PC-3 (cell line): ENCODE results near the gene EPB41L1.

Experiments used
- EZH2 ChIP-seq: fragments of 300-600 bp; sonication (generic); IDR thresholded peaks from one replicate; pipeline ENCODE4 v1.6.1; 2017; ENCODE audit warnings: antibody characterized with exemption, mild to moderate bottlenecking, low read length; ENCODE audit not compliant: unreplicated experiment
- EZH2phosphoT487 ChIP-seq: fragments of 300-600 bp; sonication (generic); IDR thresholded peaks from 2 replicates; pipeline ENCODE4 v1.6.1; 2018; ENCODE audit warnings: mild to moderate bottlenecking, antibody characterized with exemption, low read length, borderline replicate concordance
- TF ChIP-seq, protein P1 (sequence below): fragments of 300-600 bp; sonication (generic); conservative IDR thresholded peaks from 2 replicates; pipeline ENCODE4 v1.5.1; 2017; ENCODE audit warnings: antibody characterized with exemption, low read depth, mild to moderate bottlenecking, low read length

DNA sequence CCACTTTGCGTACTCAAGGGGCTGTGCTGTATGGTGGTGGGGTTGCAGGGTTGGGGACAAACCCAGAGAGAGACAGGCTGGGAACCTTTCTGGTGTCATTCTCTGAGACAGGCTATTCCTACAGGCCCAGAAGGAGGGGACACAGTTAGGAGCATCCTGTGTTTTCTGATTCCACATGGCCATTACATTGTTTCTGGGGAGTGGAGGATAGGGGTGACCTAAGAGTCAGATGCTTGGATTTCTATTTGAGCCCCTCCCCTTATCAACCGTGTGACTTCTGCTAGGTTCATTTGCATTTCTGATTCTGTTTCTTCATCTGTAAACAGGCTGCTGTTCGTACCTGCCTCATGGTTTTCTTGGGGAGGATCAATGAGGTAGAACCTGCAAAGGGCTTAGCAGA, 29.4 kb upstream of the EPB41L1 start:
- TF ChIP-seq, protein P1, sequence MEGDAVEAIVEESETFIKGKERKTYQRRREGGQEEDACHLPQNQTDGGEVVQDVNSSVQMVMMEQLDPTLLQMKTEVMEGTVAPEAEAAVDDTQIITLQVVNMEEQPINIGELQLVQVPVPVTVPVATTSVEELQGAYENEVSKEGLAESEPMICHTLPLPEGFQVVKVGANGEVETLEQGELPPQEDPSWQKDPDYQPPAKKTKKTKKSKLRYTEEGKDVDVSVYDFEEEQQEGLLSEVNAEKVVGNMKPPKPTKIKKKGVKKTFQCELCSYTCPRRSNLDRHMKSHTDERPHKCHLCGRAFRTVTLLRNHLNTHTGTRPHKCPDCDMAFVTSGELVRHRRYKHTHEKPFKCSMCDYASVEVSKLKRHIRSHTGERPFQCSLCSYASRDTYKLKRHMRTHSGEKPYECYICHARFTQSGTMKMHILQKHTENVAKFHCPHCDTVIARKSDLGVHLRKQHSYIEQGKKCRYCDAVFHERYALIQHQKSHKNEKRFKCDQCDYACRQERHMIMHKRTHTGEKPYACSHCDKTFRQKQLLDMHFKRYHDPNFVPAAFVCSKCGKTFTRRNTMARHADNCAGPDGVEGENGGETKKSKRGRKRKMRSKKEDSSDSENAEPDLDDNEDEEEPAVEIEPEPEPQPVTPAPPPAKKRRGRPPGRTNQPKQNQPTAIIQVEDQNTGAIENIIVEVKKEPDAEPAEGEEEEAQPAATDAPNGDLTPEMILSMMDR = no peak
- TF ChIP-seq EZH2 = no peak
- TF ChIP-seq EZH2phosphoT487 = no peak
